ENCODE data around the gene SMAD6. TPM values are rescaled to one million over a fixed set of nuclear protein-coding genes. Genes with fewer than 3 reads are reported as not detected.

SMAD6 gene
- total RNA-seq, 2 experiments from 2014 or later, result 0.97 to 1.2 TPM

DNA sequence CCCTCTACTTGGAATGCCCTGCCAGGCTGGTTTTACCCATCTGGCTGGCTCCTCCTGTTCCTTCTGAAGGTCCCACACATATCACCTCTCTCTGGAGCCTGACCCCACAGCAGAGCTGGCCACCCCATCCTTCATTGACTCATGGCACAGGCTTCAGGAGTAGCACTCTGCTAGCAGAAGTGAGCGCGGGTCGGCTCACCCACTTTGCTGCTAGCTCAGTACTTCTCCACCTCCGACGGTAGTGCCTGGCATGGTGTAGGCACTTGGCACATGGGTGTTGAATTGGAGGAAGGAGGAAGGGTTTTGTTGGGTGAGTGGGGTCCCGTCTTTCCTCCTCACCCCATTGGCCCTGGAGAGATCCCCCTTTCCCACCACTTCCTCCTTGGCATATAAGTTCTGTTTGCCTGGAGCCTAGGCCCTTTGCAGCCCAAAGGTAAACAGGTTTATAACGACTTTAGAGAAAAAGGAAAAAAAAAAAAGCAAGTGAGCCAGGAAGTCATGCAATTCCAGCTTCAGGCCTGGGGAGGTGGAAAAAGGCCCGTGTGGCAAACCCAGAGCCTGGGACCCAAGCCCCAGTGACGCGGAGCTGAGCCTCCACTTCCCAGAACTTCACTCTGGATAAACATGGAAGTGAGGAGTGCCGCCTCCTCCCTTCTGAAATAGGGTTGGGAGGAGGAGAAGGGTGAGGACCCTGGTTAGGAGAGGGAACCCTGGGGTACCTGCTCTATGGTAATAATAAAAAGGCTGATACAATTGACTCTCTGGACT, 35.4 kb downstream of the SMAD6 start:
- Mint-ChIP-seq H3K27me3 (ENCODE audit: low read depth) (peaks cover 5% of the 10 kb centered on the region), H3K9me3 (ENCODE audit: insufficient read depth) (no peaks in the 10 kb centered on the region), H3K4me3 (no peak overlapping the region), H3K36me3 (ENCODE audit: low read depth) (no peaks in the 10 kb centered on the region), H3K27ac (no peak overlapping the region), H3K4me1 (ENCODE audit: low read depth) (no peaks in the 10 kb centered on the region)
- DNase-seq, result no peak
- CTCF ChIA-PET, result interaction anchor here (2.1 kb wide), 1 partner anchor 114 kb away, joined by 6 read pairs; no protein-coding TSS in a partner anchor
- ATAC-seq, result no peak
- POLR2A ChIA-PET, result no interaction called here

DNA sequence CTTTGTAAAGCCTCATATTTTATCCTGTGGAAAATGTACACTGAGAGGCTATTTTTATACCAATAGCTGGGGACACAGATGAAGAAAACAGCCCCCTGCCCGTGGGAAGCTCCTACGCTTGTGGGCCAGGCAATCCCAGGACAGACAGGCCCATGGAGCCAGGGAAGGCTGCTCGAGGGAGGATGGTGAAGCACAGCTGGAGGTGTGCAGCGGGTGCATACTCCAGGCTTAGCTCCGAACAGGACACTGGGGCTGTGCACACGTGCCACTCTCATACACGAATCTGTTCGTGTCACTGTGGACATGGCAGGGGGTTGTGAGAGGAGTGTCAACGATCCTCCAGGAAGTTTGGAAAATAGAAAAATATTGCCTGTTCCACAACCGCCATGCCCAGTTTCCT, 36.1 kb downstream of the SMAD6 start:
- peaks cover 5% of the 10 kb centered on the region for H3K27me3 Mint-ChIP-seq (ENCODE audit: low read depth)
- H3K4me1 Mint-ChIP-seq (ENCODE audit: low read depth), result no peaks in the 10 kb centered on the region
- POLR2A ChIA-PET, result no interaction called here
- CTCF ChIA-PET, result no interaction called here
- H3K36me3 Mint-ChIP-seq (ENCODE audit: low read depth), result no peaks in the 10 kb centered on the region
- ATAC-seq (no peak), DNase-seq (no peak)
- H3K9me3 Mint-ChIP-seq (ENCODE audit: insufficient read depth), result no peaks in the 10 kb centered on the region
- no peak overlapping the region for H3K27ac Mint-ChIP-seq
- no peak overlapping the region for H3K4me3 Mint-ChIP-seq

DNA sequence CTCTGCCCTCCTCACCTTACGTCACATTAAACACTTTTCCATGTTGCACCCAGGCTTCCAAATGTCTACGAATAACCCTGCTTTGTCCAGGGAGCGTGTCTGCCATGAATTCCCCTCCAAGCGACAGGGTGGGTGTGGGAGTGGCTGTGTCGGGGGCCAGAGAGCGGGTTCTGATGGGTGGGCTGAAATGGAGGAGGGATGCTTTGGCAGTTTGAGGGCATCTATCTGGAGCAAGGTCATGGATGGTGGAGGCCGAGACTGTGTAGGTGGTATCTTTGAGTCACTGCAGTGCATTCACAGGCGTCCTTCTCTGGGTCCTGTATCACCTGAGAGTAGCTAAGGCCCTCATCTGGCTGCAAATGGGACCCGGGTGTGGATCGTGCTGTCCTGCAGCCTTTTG, 36.6 kb downstream of the SMAD6 start:
- H3K27ac Mint-ChIP-seq, result no peak overlapping the region
- H3K4me1 Mint-ChIP-seq (ENCODE audit: low read depth), result no peaks in the 10 kb centered on the region
- H3K36me3 Mint-ChIP-seq (ENCODE audit: low read depth), result no peaks in the 10 kb centered on the region
- ChIA-PET CTCF (no interaction called here), POLR2A (no interaction called here)
- DNase-seq, result no peak
- no peaks in the 10 kb centered on the region for H3K9me3 Mint-ChIP-seq (ENCODE audit: insufficient read depth)
- no peak overlapping the region for H3K4me3 Mint-ChIP-seq
- ATAC-seq, result no peak
- peaks cover under 1% of the 10 kb centered on the region for H3K27me3 Mint-ChIP-seq (ENCODE audit: low read depth)

DNA sequence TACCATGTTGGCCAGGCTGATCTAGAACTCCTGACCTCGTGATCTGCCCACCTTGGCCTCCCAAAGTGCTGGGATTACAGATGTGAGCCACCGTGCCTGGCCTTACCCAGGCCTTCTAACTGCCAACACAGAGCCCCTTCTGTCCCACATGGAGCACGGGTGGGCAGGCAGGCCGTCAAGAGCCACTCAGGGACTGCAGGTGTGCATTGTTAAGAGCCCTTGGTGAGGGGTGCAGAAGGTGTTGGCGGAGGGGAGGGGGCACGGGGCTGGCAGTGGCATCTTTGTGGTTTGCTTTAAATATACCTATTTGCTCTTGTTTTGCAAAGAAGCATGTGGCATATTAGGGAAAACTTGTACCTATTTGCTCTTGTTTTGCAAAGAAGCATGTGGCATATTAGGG, 37.3 kb downstream of the SMAD6 start:
- Mint-ChIP-seq H3K4me3 (no peak overlapping the region), H3K27ac (no peak overlapping the region), H3K9me3 (ENCODE audit: insufficient read depth) (no peaks in the 10 kb centered on the region), H3K4me1 (ENCODE audit: low read depth) (no peaks in the 10 kb centered on the region), H3K36me3 (ENCODE audit: low read depth) (no peaks in the 10 kb centered on the region), H3K27me3 (ENCODE audit: low read depth) (no peaks in the 10 kb centered on the region)
- ATAC-seq (no peak), DNase-seq (no peak)
- CTCF ChIA-PET, result interaction anchor here (1.5 kb wide), 1 partner anchor 112 kb away, joined by 4 read pairs; no protein-coding TSS in a partner anchor
- POLR2A ChIA-PET, result no interaction called here

DNA sequence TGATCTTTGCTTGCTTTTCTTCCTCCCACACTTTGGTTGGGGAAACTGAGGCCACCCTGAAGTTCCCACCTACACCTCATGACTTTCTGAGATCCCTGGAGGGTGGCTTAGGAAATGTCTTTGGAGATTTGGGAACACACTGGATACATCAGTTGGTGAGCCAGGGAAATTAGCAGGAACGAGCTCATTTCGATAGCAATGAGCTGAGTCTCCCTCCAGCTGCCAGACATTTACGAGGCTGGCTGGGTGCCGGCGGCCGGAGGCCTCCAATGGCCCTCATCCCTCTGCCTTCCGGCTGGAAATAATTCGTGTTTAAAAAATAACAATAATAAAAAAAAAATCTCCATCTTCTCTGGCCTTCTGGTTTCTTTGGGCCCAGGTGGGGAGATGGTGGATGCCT, 38.8 kb downstream of the SMAD6 start:
- ChIA-PET CTCF (interaction anchor here (1.5 kb wide), 1 partner anchor 111 kb away, joined by 4 read pairs; no protein-coding TSS in a partner anchor), POLR2A (interaction anchor here (0.6 kb wide), 1 partner anchor 1436 kb away, joined by 3 read pairs; the partner anchor contains the start of gene RNU5B-1)
- H3K27me3 Mint-ChIP-seq (ENCODE audit: low read depth), result no peaks in the 10 kb centered on the region
- DNase-seq (no peak), ATAC-seq (no peak)
- no peaks in the 10 kb centered on the region for H3K9me3 Mint-ChIP-seq (ENCODE audit: insufficient read depth)
- no peaks in the 10 kb centered on the region for H3K4me1 Mint-ChIP-seq (ENCODE audit: low read depth)
- H3K4me3 Mint-ChIP-seq, result no peak overlapping the region
- H3K27ac Mint-ChIP-seq, result no peak overlapping the region
- no peaks in the 10 kb centered on the region for H3K36me3 Mint-ChIP-seq (ENCODE audit: low read depth)

DNA sequence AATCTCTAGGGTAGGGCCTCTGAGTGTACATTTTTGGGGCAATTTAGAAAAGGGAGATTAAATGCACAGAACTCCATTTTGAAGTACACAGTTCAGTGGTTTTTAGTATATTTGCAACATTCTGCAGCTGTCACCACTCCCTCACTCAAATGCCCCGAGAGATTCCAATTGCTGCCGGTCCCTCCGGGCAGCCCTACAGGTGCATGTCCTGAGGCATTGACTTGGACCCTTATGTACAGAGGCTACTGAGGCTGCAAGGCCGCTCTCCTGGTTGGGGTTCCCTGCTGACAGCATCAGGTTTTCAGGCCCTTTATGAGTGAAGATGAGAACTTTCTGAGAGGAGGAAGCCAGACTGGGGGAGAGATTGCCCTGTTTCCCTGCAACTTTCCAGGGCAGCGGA, 39.6 kb downstream of the SMAD6 start:
- CTCF ChIA-PET, result no interaction called here
- ATAC-seq, result no peak
- DNase-seq, result no peak
- POLR2A ChIA-PET, result no interaction called here
- no peaks in the 10 kb centered on the region for H3K9me3 Mint-ChIP-seq (ENCODE audit: insufficient read depth)
- no peak overlapping the region for H3K4me3 Mint-ChIP-seq
- H3K27me3 Mint-ChIP-seq (ENCODE audit: low read depth), result no peaks in the 10 kb centered on the region
- no peaks in the 10 kb centered on the region for H3K36me3 Mint-ChIP-seq (ENCODE audit: low read depth)
- no peaks in the 10 kb centered on the region for H3K4me1 Mint-ChIP-seq (ENCODE audit: low read depth)
- no peak overlapping the region for H3K27ac Mint-ChIP-seq

DNA sequence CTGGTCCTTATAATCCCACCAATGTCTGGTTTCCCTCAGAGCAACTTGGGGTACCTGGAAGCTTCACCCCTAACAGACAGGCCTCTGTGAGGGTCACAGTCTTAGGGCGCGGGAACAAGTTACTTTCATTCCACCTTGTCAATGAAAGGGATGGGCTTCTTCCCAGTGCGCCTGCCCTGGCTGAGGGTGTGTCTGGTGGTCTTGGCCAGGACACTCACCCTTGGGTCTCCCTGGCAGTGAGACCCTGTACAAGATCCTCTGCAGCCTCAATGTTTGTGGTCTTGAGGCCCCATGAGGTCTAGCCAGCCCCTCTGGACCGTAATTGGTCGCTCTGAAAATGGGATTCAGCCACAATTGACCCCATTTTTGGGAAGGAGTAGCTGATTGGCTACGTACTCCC, 40.2 kb downstream of the SMAD6 start:
- no peak for ATAC-seq

DNA sequence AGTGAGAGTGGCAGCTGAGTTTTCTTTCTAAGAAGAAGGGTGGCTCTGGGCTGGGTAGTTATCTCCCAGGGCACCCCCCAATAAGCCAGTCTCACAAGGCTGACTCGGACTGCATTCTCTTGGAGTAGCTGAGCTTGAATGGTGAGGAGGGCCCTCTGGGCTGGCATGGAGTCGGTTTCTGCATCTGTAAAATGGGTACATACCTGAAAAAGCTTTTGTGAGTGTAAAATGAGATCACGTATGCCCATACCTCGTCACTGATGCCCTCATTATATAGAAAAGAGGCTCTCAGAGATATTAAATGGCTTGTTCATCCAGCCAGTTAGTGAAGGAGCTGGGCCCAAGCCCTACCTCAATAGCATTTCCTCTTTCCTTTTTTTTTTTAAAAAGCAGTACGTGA, 41.2 kb downstream of the SMAD6 start:
- POLR2A ChIA-PET, result no interaction called here
- CTCF ChIA-PET, result interaction anchor here (0.6 to 0.7 kb wide), 3 partner anchors 37 to 714 kb away, joined by 3 to 4 read pairs (median 3); no protein-coding TSS in a partner anchor
- Mint-ChIP-seq H3K4me1 (ENCODE audit: low read depth) (no peaks in the 10 kb centered on the region), H3K27me3 (ENCODE audit: low read depth) (no peaks in the 10 kb centered on the region), H3K27ac (no peak overlapping the region), H3K36me3 (ENCODE audit: low read depth) (no peaks in the 10 kb centered on the region), H3K4me3 (no peak overlapping the region), H3K9me3 (ENCODE audit: insufficient read depth) (no peaks in the 10 kb centered on the region)
- DNase-seq, result no peak
- ATAC-seq, result no peak

More for the DNA sequence above, 40.2 kb downstream of the SMAD6 start:
- no peak for DNase-seq
- Mint-ChIP-seq H3K36me3 (ENCODE audit: low read depth) (no peaks in the 10 kb centered on the region), H3K4me3 (no peak overlapping the region), H3K27ac (no peak overlapping the region), H3K4me1 (ENCODE audit: low read depth) (no peaks in the 10 kb centered on the region), H3K27me3 (ENCODE audit: low read depth) (no peaks in the 10 kb centered on the region), H3K9me3 (ENCODE audit: insufficient read depth) (no peaks in the 10 kb centered on the region)
- ChIA-PET CTCF (no interaction called here), POLR2A (no interaction called here)

DNA sequence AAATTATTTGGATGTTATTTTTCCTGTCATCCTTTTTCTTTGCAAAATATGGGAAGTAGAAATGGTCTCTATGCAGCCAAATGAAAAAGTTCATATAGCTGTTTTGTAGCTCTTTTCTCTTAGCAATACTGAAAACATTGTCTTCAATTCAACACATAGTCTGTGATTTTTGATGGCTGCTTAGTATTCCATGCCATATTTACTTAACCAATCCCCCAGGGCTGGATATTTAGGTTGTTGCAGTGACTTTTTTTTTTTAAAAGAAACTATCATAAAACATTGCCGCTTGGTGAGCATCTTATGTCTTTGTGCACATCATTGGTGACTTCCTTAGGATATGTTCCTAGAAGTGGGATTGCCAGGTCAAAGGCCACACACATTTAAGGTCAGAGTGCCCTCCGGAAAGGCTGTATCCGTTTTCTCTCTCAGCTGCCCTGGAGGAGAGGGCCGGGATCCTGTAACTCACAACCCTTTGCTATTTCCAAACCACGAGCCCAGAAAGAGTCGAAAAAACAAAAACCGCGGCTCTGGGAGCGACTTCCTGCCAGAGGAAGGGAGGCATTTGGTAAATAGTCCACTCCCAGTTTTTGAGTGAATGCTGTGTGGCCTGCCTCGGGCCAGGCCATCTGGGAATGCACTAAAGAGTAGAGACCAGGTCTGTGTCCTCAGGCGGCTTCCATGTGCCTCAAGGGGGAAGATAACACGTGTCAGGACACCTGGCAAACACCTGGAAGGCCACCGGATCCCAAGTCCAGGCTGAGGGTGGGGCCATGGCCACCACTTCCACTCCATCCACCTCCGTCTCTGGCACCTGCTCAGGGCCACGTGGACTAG, 41.9 kb downstream of the SMAD6 start:
- no peak overlapping the region for H3K4me3 Mint-ChIP-seq
- H3K9me3 Mint-ChIP-seq (ENCODE audit: insufficient read depth), result no peaks in the 10 kb centered on the region
- CTCF ChIA-PET, result interaction anchor here (0.7 kb wide), 2 partner anchors 38 to 713 kb away, joined by 3 to 4 read pairs; no protein-coding TSS in a partner anchor
- H3K36me3 Mint-ChIP-seq (ENCODE audit: low read depth), result no peaks in the 10 kb centered on the region
- ATAC-seq, result no peak
- DNase-seq, result no peak
- no peaks in the 10 kb centered on the region for H3K4me1 Mint-ChIP-seq (ENCODE audit: low read depth)
- H3K27me3 Mint-ChIP-seq (ENCODE audit: low read depth), result no peaks in the 10 kb centered on the region
- H3K27ac Mint-ChIP-seq, result no peak overlapping the region
- POLR2A ChIA-PET, result no interaction called here

DNA sequence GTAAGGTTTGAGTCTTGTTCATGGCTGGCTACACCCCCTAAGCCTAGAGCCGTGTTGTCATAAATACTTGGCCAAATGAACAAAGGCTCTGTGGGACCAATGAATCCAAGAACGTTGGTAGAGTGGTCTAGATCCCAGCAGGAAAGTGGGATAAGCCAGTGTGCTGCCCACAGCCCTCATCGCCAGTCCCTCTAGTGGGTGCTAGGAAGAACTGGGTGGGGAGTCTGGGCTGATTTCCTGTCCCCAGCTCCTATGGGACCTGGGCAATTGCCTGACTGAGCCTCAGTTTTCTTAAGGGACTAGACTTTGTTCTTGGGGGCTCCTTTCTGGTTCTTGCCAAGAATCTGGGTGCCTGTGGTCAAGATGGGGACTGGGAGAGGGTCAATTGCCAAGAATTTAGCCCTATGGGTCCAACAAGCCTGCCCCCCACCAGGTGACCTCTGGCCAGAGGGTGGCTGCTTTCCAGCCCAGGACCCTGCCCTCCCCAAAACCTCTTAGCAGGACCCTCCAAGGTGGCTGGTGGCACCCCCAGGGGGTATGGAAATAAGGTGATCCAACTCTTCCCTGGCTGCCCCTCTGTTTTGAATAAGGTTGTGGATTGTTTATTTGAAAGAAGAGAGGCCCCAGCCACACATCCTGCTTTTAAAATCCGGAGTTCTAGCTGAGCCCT, 42.7 kb downstream of the SMAD6 start:
- H3K27ac Mint-ChIP-seq, result no peak overlapping the region
- H3K27me3 Mint-ChIP-seq (ENCODE audit: low read depth), result no peaks in the 10 kb centered on the region
- H3K9me3 Mint-ChIP-seq (ENCODE audit: insufficient read depth), result no peaks in the 10 kb centered on the region
- no peaks in the 10 kb centered on the region for H3K36me3 Mint-ChIP-seq (ENCODE audit: low read depth)
- CTCF ChIA-PET, result no interaction called here
- no peak for DNase-seq
- POLR2A ChIA-PET, result no interaction called here
- no peaks in the 10 kb centered on the region for H3K4me1 Mint-ChIP-seq (ENCODE audit: low read depth)
- H3K4me3 Mint-ChIP-seq, result no peak overlapping the region
- ATAC-seq, result no peak

DNA sequence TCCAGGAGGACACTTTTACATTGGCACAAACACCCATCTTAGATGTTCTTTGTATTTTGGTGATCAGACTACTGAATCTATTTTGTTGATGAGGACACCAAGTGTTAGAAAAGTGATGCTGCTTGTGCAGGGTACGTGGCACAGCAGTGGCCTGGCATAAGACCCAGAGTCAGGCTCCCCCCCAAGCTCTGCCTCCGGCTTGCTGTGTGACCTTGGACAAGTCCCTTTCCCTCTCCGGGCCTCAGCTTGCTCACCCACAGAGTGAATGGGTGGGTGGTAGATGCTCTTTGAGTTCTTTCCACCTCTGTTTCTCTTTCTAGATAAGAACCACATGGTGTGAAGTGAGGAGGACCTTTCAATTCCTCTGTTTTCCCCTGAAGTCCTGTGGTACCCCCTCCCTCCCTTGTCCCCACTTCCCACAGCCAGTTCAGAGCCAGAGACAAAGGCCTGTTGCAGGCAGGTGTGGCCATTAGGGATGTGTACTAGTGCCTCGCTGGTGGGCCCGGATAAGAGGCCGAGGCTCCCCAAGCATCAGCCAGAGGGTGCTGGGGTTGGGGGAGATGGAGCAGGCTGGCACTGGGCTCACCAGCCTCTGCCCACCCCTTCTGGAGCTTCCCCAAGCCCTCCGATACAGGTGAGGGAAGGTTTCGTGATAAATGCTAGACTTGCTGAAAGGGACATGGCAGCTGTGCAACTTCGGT, 43.6 kb downstream of the SMAD6 start:
- DNase-seq (no peak), ATAC-seq (no peak)
- no peaks in the 10 kb centered on the region for H3K9me3 Mint-ChIP-seq (ENCODE audit: insufficient read depth)
- H3K4me1 Mint-ChIP-seq (ENCODE audit: low read depth), result no peaks in the 10 kb centered on the region
- ChIA-PET CTCF (no interaction called here), POLR2A (interaction anchor here (0.6 kb wide), 1 partner anchor 27 kb away, joined by 4 read pairs; no protein-coding TSS in a partner anchor)
- H3K36me3 Mint-ChIP-seq (ENCODE audit: low read depth), result no peaks in the 10 kb centered on the region
- H3K4me3 Mint-ChIP-seq, result no peak overlapping the region
- no peaks in the 10 kb centered on the region for H3K27me3 Mint-ChIP-seq (ENCODE audit: low read depth)
- no peak overlapping the region for H3K27ac Mint-ChIP-seq
